ENCODE measurements around the gene LRP1B.
"Not testable (repeated sequence)": the region's sequence is repeated elsewhere in the genome, so short reads cannot be mapped to it uniquely, and the experiment has no call there.

LRP1B gene

GRCh38 chr2:140586379-140586778 lies 1544.4 kb downstream of the LRP1B start:
- no peak for DNase-seq

GRCh38 chr2:140585016-140585415 lies 1545.8 kb downstream of the LRP1B start:
- DNase-seq = no peak

GRCh38 chr2:140584471-140584870 lies 1546.3 kb downstream of the LRP1B start:
- DNase-seq = no peak

GRCh38 chr2:140580532-140581151 lies 1550.2 kb downstream of the LRP1B start:
- DNase-seq = peak in 2 of 3 experiments; percentile 34 to 85

- DNase-seq = no peak
These were observed 1553.4 kb downstream of the LRP1B start for GRCh38 chr2:140577453-140577852.

GRCh38 chr2:140567734-140568133 lies 1563.1 kb downstream of the LRP1B start:
- no peak for DNase-seq

GRCh38 chr2:140565756-140566155 lies 1565.1 kb downstream of the LRP1B start:
- DNase-seq = no peak

GRCh38 chr2:140555701-140556100 lies 1575.1 kb downstream of the LRP1B start:
- no peak for DNase-seq

GRCh38 chr2:140552634-140553033 lies 1578.2 kb downstream of the LRP1B start:
- DNase-seq = no peak

- no peak for DNase-seq
These were observed 1579.5 kb downstream of the LRP1B start for GRCh38 chr2:140551287-140551686.

- peak in 1 of 3 experiments; percentile 30 for DNase-seq
These were observed 1580.0 kb downstream of the LRP1B start for GRCh38 chr2:140550821-140551220.

- DNase-seq = not testable (repeated sequence)
These were observed 1586.0 kb downstream of the LRP1B start for GRCh38 chr2:140544769-140545168.

- DNase-seq = no peak
These were observed 1588.2 kb downstream of the LRP1B start for GRCh38 chr2:140542627-140543026.

GRCh38 chr2:140539242-140539875 lies 1591.5 kb downstream of the LRP1B start:
- DNase-seq = no peak

- DNase-seq = no peak
These were observed 1601.1 kb downstream of the LRP1B start for GRCh38 chr2:140529706-140530105.

GRCh38 chr2:140528982-140529381 lies 1601.8 kb downstream of the LRP1B start:
- DNase-seq = no peak

- DNase-seq = no peak
These were observed 1604.2 kb downstream of the LRP1B start for GRCh38 chr2:140526575-140526974.

GRCh38 chr2:140512106-140512505 lies 1618.7 kb downstream of the LRP1B start:
- DNase-seq = no peak

GRCh38 chr2:140509765-140510164 lies 1621.1 kb downstream of the LRP1B start:
- no peak for DNase-seq

GRCh38 chr2:140508756-140509155 lies 1622.1 kb downstream of the LRP1B start:
- DNase-seq = no peak

- no peak for DNase-seq
These were observed 1624.2 kb downstream of the LRP1B start for GRCh38 chr2:140506606-140507005.

GRCh38 chr2:140504601-140505000 lies 1626.2 kb downstream of the LRP1B start:
- no peak for DNase-seq

- no peak for DNase-seq
These were observed 1627.7 kb downstream of the LRP1B start for GRCh38 chr2:140502951-140503630.

- DNase-seq = no peak
These were observed 1632.5 kb downstream of the LRP1B start for GRCh38 chr2:140498360-140498759.
